ENCODE measurements around the gene FOXP4. TPM values are rescaled to one million over a fixed set of nuclear protein-coding genes. Genes with fewer than 3 reads are reported as not detected.

Gene FOXP4
- total RNA-seq, 1 donor: 3.3 TPM

- Histone ChIP-seq H3K4me2 (ENCODE audit: insufficient read depth, low read length) (peak overlapping the region; percentile 83), H4K20me1 (ENCODE audit: insufficient read depth, low read length) (no peaks in the 10 kb centered on the region), H3K36me3 (ENCODE audit: insufficient read depth, low read length) (no peaks in the 10 kb centered on the region), H3K9me3 (ENCODE audit: low read depth, low read length) (no peaks in the 10 kb centered on the region), H3K4me1 (ENCODE audit: insufficient read depth, low read length) (peaks cover 6% of the 10 kb centered on the region), H3K27ac (ENCODE audit: low read depth, low read length) (no peak overlapping the region), H2AFZ (ENCODE audit: low read length) (peak overlapping the region; percentile 82), H3K79me2 (ENCODE audit: insufficient read depth, low read length) (no peaks in the 10 kb centered on the region), H3K4me3 (ENCODE audit: insufficient read depth, low read length) (peak overlapping the region; percentile 51), H3K27me3 (ENCODE audit: insufficient read depth, low read length) (no peaks in the 10 kb centered on the region)
- TF ChIP-seq CTCF (IDR thresholded peaks at IDR 0.05; ENCODE audit: extremely low read depth, low read depth, low read length): peak; percentile 95
- peak; percentile 99 for DNase-seq (ENCODE audit: insufficient read length, low spot score, missing footprints)
These were observed 56.9 kb downstream of the FOXP4 start for GRCh38 chr6:41602864-41603608.

GRCh38 chr6:41604006-41604405 lies 57.8 kb downstream of the FOXP4 start:
- Histone ChIP-seq H3K27ac (ENCODE audit: low read depth, low read length) (no peak overlapping the region), H3K4me3 (ENCODE audit: insufficient read depth, low read length) (no peak overlapping the region), H3K4me2 (ENCODE audit: insufficient read depth, low read length) (no peak overlapping the region), H3K27me3 (ENCODE audit: insufficient read depth, low read length) (no peaks in the 10 kb centered on the region), H3K36me3 (ENCODE audit: insufficient read depth, low read length) (no peaks in the 10 kb centered on the region), H2AFZ (ENCODE audit: low read length) (no peak overlapping the region), H4K20me1 (ENCODE audit: insufficient read depth, low read length) (no peaks in the 10 kb centered on the region), H3K9me3 (ENCODE audit: low read depth, low read length) (no peaks in the 10 kb centered on the region), H3K79me2 (ENCODE audit: insufficient read depth, low read length) (no peaks in the 10 kb centered on the region), H3K4me1 (ENCODE audit: insufficient read depth, low read length) (peaks cover 6% of the 10 kb centered on the region)
- no peak for TF ChIP-seq CTCF (IDR thresholded peaks at IDR 0.05; ENCODE audit: extremely low read depth, low read depth, low read length)
- DNase-seq (ENCODE audit: insufficient read length, low spot score, missing footprints): peak; percentile 37

GRCh38 chr6:41605649-41606048 lies 59.5 kb downstream of the FOXP4 start:
- Histone ChIP-seq H3K36me3 (ENCODE audit: insufficient read depth, low read length) (no peaks in the 10 kb centered on the region), H3K79me2 (ENCODE audit: insufficient read depth, low read length) (no peaks in the 10 kb centered on the region), H3K27me3 (ENCODE audit: insufficient read depth, low read length) (no peaks in the 10 kb centered on the region), H4K20me1 (ENCODE audit: insufficient read depth, low read length) (no peaks in the 10 kb centered on the region), H3K4me2 (ENCODE audit: insufficient read depth, low read length) (no peak overlapping the region), H3K4me1 (ENCODE audit: insufficient read depth, low read length) (peaks cover 6% of the 10 kb centered on the region), H3K4me3 (ENCODE audit: insufficient read depth, low read length) (no peak overlapping the region), H2AFZ (ENCODE audit: low read length) (no peak overlapping the region), H3K9me3 (ENCODE audit: low read depth, low read length) (no peaks in the 10 kb centered on the region), H3K27ac (ENCODE audit: low read depth, low read length) (no peak overlapping the region)
- TF ChIP-seq CTCF (IDR thresholded peaks at IDR 0.05; ENCODE audit: extremely low read depth, low read depth, low read length): no peak
- peak; percentile 54 for DNase-seq (ENCODE audit: insufficient read length, low spot score, missing footprints)

- peak; percentile 77 for DNase-seq (ENCODE audit: insufficient read length, low spot score, missing footprints)
- Histone ChIP-seq H3K4me3 (ENCODE audit: insufficient read depth, low read length) (no peak overlapping the region), H3K27ac (ENCODE audit: low read depth, low read length) (no peak overlapping the region), H2AFZ (ENCODE audit: low read length) (no peak overlapping the region), H3K36me3 (ENCODE audit: insufficient read depth, low read length) (no peaks in the 10 kb centered on the region), H3K27me3 (ENCODE audit: insufficient read depth, low read length) (no peaks in the 10 kb centered on the region), H3K4me1 (ENCODE audit: insufficient read depth, low read length) (peaks cover 6% of the 10 kb centered on the region), H3K79me2 (ENCODE audit: insufficient read depth, low read length) (no peaks in the 10 kb centered on the region), H4K20me1 (ENCODE audit: insufficient read depth, low read length) (no peaks in the 10 kb centered on the region), H3K9me3 (ENCODE audit: low read depth, low read length) (no peaks in the 10 kb centered on the region), H3K4me2 (ENCODE audit: insufficient read depth, low read length) (no peak overlapping the region)
- TF ChIP-seq CTCF (IDR thresholded peaks at IDR 0.05; ENCODE audit: extremely low read depth, low read depth, low read length): no peak
These were observed 60.9 kb downstream of the FOXP4 start for GRCh38 chr6:41607036-41607435.
